Astrocyte of the cerebellum (primary cell): ENCODE results near the gene CERS3.

Experiments used
- DNase-seq: peaks from one replicate; pipeline ENCODE4 v3.0.0-alpha.2; 2011; ENCODE audit warnings: low read depth
- H3K4me3 ChIP-seq: 2 replicates; pipeline ENCODE4 v1.5.1; 2011; ENCODE audit warnings: mild to moderate bottlenecking, low read depth, low read length, moderate library complexity
- CTCF ChIP-seq: IDR thresholded peaks from 2 replicates; pipeline ENCODE4 v1.5.1; 2012; ENCODE audit warnings: low read length, low read depth, moderate library complexity, mild to moderate bottlenecking; ENCODE audit errors: missing control alignments
- in situ Hi-C: cut with HindIII; loops from 2 replicates; pipeline ENCODE4 v1.10.0; 2017; ENCODE audit warnings: low sequenced_read_pairs

Gene CERS3

GRCh38 chr15:100569391-100569790, 40.6 kb upstream of the CERS3 start:
- in situ Hi-C loops, result no loop called here
- DNase-seq, result no peak
- no peak overlapping the region for H3K4me3 ChIP-seq
- TF ChIP-seq CTCF, result no peak

GRCh38 chr15:100566850-100567628, 38.3 kb upstream of the CERS3 start:
- DNase-seq, result no peak
- in situ Hi-C loops, result no loop called here
- H3K4me3 ChIP-seq, result no peak overlapping the region
- no peak for TF ChIP-seq CTCF

GRCh38 chr15:100565591-100565990, 36.8 kb upstream of the CERS3 start:
- no peak for DNase-seq
- no peak for TF ChIP-seq CTCF
- no peak overlapping the region for H3K4me3 ChIP-seq
- in situ Hi-C loops, result no loop called here

GRCh38 chr15:100560323-100560722, 31.6 kb upstream of the CERS3 start:
- in situ Hi-C loops, result no loop called here
- DNase-seq, result no peak
- no peak for TF ChIP-seq CTCF
- H3K4me3 ChIP-seq, result no peak overlapping the region

- H3K4me3 ChIP-seq, result no peak overlapping the region
- TF ChIP-seq CTCF, result no peak
- no peak for DNase-seq
- in situ Hi-C loops, result no loop called here
Observed at GRCh38 chr15:100559330-100559729, 30.6 kb upstream of the CERS3 start.

- no peak overlapping the region for H3K4me3 ChIP-seq
- DNase-seq, result no peak
- no peak for TF ChIP-seq CTCF
- in situ Hi-C loops, result no loop called here
Observed at GRCh38 chr15:100558771-100559254, 30.1 kb upstream of the CERS3 start.

GRCh38 chr15:100553468-100553867, 24.7 kb upstream of the CERS3 start:
- no peak for DNase-seq
- TF ChIP-seq CTCF, result no peak
- H3K4me3 ChIP-seq, result no peak overlapping the region
- in situ Hi-C loops, result no loop called here
